Uterus (tissue), 2 donors: ENCODE results near the gene ZBTB7C.

ENCODE experiments used
- CTCF ChIP-seq, 4 experiments: fragments of 200-600 bp in 2 of 4; fragments of 450-650 bp in 2 of 4; sonication (generic) in 2 of 4; IDR thresholded peaks; one replicate each; pipeline ENCODE4 v1.5.1; 2016 to 2019; ENCODE audit warnings: antibody characterized with exemption in 4 of 4, mild to moderate bottlenecking in 2 of 4, moderate library complexity in 1 of 4
- POLR2A ChIP-seq, 2 donors: fragments of 450-650 bp; IDR thresholded peaks; one replicate each; pipeline ENCODE4 v1.6.1; 2016; ENCODE audit warnings: antibody characterized with exemption in 2 of 2, mild to moderate bottlenecking in 1 of 2, moderate library complexity in 1 of 2

- TF ChIP-seq CTCF (IDR thresholded peaks at IDR 0.05) (no peak), POLR2A (IDR thresholded peaks at IDR 0.05) (no peak)
Observed at GRCh38 chr18:48020337-48021250, 388.6 kb downstream of the ZBTB7C start.
